Neural cell (in vitro differentiated cells): ENCODE measurements around the gene KCTD3. TPM values are rescaled to one million over a fixed set of nuclear protein-coding genes. Genes with fewer than 3 reads are reported as not detected.

Experiments
- H2AFZ ChIP-seq: fragments of 200-600, 300-800 bp; sonication (generic), shearing (Covaris generic); 2 replicates; pipeline ENCODE4 v1.6.0; 2014; ENCODE audit warnings: low read depth, mild to moderate bottlenecking, antibody characterized with exemption, low read length, moderate library complexity
- H3F3A ChIP-seq: fragments of 200-600 bp; shearing (Covaris generic); 2 replicates; pipeline ENCODE4 v1.6.1; 2016; ENCODE audit warnings: mild to moderate bottlenecking, moderate library complexity, mixed read lengths, antibody characterized with exemption, low read length; ENCODE audit not compliant: insufficient read depth, poor library complexity, severe bottlenecking
- H3K27ac ChIP-seq: fragments of 200-600, 300-800 bp; sonication (generic), shearing (Covaris generic); 2 replicates; pipeline ENCODE4 v1.5.1; 2014; ENCODE audit warnings: mild to moderate bottlenecking, low read length, moderate library complexity
- H3K27me3 ChIP-seq: fragments of 300-800, 200-600 bp; sonication (generic), shearing (Covaris generic); 2 replicates; pipeline ENCODE4 v1.6.0; 2014; ENCODE audit warnings: mild to moderate bottlenecking, low read depth, low read length, moderate library complexity; ENCODE audit not compliant: insufficient read depth
- H3K36me3 ChIP-seq: fragments of 300-800, 200-600 bp; sonication (generic), shearing (Covaris generic); 2 replicates; pipeline ENCODE4 v1.5.1; 2014; ENCODE audit warnings: mild to moderate bottlenecking, antibody characterized with exemption, low read length, moderate library complexity; ENCODE audit not compliant: insufficient read depth
- H3K4me2 ChIP-seq: fragments of 300-800, 200-600 bp; sonication (generic), shearing (Covaris generic); 2 replicates; pipeline ENCODE4 v1.6.0; 2014; ENCODE audit warnings: mild to moderate bottlenecking, low read length
- H3K4me3 ChIP-seq: fragments of 300-800, 200-600 bp; sonication (generic), shearing (Covaris generic); 2 replicates; pipeline ENCODE4 v1.5.1; 2014; ENCODE audit warnings: mild to moderate bottlenecking, low read length, moderate library complexity
- H3K79me2 ChIP-seq: fragments of 200-600 bp; shearing (Covaris generic); replicated peaks from 2 replicates; pipeline ENCODE4 v1.6.0; 2014; ENCODE audit warnings: mild to moderate bottlenecking, low read length, moderate library complexity; ENCODE audit not compliant: insufficient read depth
- H3K9ac ChIP-seq: fragments of 300-800, 200-600 bp; sonication (generic), shearing (Covaris generic); 2 replicates; pipeline ENCODE4 v1.6.1; 2016; ENCODE audit warnings: mild to moderate bottlenecking, low read length, mixed read lengths
- H3K9me2 ChIP-seq: fragments of 200-600 bp; shearing (Covaris generic); 2 replicates; pipeline ENCODE4 v1.6.1; 2016; ENCODE audit warnings: mild to moderate bottlenecking, low read length, mixed read lengths; ENCODE audit not compliant: insufficient read depth
- H3K9me3 ChIP-seq: fragments of 200-600, 300-800 bp; sonication (generic), shearing (Covaris generic); 2 replicates; pipeline ENCODE4 v1.6.1; 2016; ENCODE audit warnings: mild to moderate bottlenecking, mixed run types, low read length, moderate library complexity, mixed read lengths
- H4K20me1 ChIP-seq: fragments of 200-600 bp; shearing (Covaris generic); 2 replicates; pipeline ENCODE4 v1.6.1; 2016; ENCODE audit warnings: mild to moderate bottlenecking, mixed run types; ENCODE audit not compliant: insufficient read depth
- CTCF ChIP-seq: fragments of 450-650 bp; IDR thresholded peaks from 2 replicates; pipeline ENCODE4 v1.5.1; 2014; ENCODE audit warnings: antibody characterized with exemption, mild to moderate bottlenecking, moderate library complexity; ENCODE audit not compliant: poor library complexity, severe bottlenecking
- EP300 ChIP-seq: fragments of 450-650 bp; conservative IDR thresholded peaks from 2 replicates; pipeline ENCODE4 v1.6.1; 2014; ENCODE audit warnings: antibody characterized with exemption, mild to moderate bottlenecking, moderate library complexity; ENCODE audit not compliant: poor library complexity, severe bottlenecking
- EZH2 ChIP-seq: fragments of 200-600, 300-800 bp; shearing (Covaris generic), sonication (generic); IDR thresholded peaks from 2 replicates; pipeline ENCODE4 v1.6.1; 2014; ENCODE audit warnings: antibody characterized with exemption, low read length, borderline replicate concordance, mild to moderate bottlenecking; ENCODE audit not compliant: insufficient read depth, poor library complexity, severe bottlenecking
- MXI1 ChIP-seq: fragments of 450-650 bp; conservative IDR thresholded peaks from 2 replicates; pipeline ENCODE4 v1.6.1; 2014; ENCODE audit warnings: antibody characterized with exemption, mild to moderate bottlenecking; ENCODE audit not compliant: poor library complexity, severe bottlenecking
- POLR2AphosphoS5 ChIP-seq: IDR thresholded peaks from 2 replicates; pipeline ENCODE4 v1.6.1; 2012
- RAD21 ChIP-seq: fragments of 450-650 bp; conservative IDR thresholded peaks from 2 replicates; pipeline ENCODE4 v1.6.1; 2014; ENCODE audit warnings: antibody characterized with exemption, mild to moderate bottlenecking, moderate library complexity
- REST ChIP-seq: IDR thresholded peaks from 2 replicates; pipeline ENCODE4 v1.6.1; 2012; ENCODE audit warnings: borderline replicate concordance
- SMC3 ChIP-seq: fragments of 450-650 bp; conservative IDR thresholded peaks from 2 replicates; pipeline ENCODE4 v1.6.1; 2014; ENCODE audit warnings: antibody characterized with exemption, mild to moderate bottlenecking, moderate library complexity; ENCODE audit not compliant: poor library complexity
- TAF1 ChIP-seq: IDR thresholded peaks from 2 replicates; pipeline ENCODE4 v1.6.1; 2012; ENCODE audit warnings: low read depth
- polyA minus RNA-seq: library from RNA; depleted of rRNA, polyadenylated mRNA; stranded (reverse); fragments of >200 nt; gene quantifications from 2 replicates; pipeline ENCODE4 v1.2.3, GENCODE V29; 2014
- polyA plus RNA-seq: library from polyadenylated mRNA; depleted of rRNA; stranded (reverse); fragments of >200 nt; gene quantifications from 2 replicates; pipeline ENCODE4 v1.2.3, GENCODE V29; 2014

Gene KCTD3
- polyA plus RNA-seq = 80.6 and 82.9 TPM in 2 replicates
- polyA minus RNA-seq = 66.5 and 74.4 TPM in 2 replicates

GRCh38 chr1:215566556-215567490 is at the start of gene KCTD3:
Gene KCTD3, plus strand, starts transcription at chr1:215567304. Its CDS starts 382 bp downstream, at chr1:215567686.
- Histone ChIP-seq H3K27ac (peak within 1 kb of the TSS; percentile 71), H4K20me1 (no peaks in the 10 kb centered on the region), H3K9ac (peak within 1 kb of the TSS; percentile 92), H3F3A (no peaks in the 10 kb centered on the region), H3K9me3 (no peaks in the 10 kb centered on the region), H3K4me2 (peak within 1 kb of the TSS; percentile 85), H2AFZ (peak within 1 kb of the TSS; percentile 67), H3K36me3 (no peaks in the 10 kb centered on the region), H3K79me2 (peaks cover 33% of the 10 kb centered on the region), H3K27me3 (no peaks in the 10 kb centered on the region), H3K4me3 (peak within 1 kb of the TSS; percentile 87), H3K9me2 (no peaks in the 10 kb centered on the region)
- TF ChIP-seq RAD21 (no peak), POLR2AphosphoS5 (peak; percentile 54), MXI1 (peak; percentile 29), TAF1 (no peak), EP300 (no peak), REST (peak; percentile 46), SMC3 (no peak), EZH2 (no peak), CTCF (no peak)

- Histone ChIP-seq H3K9ac (no peak overlapping the region), H4K20me1 (no peaks in the 10 kb centered on the region), H3K27me3 (no peaks in the 10 kb centered on the region), H3K4me2 (no peak overlapping the region), H3F3A (no peaks in the 10 kb centered on the region), H3K9me2 (no peaks in the 10 kb centered on the region), H3K27ac (no peak overlapping the region), H3K4me3 (no peak overlapping the region), H3K79me2 (no peaks in the 10 kb centered on the region), H3K9me3 (peaks cover 2% of the 10 kb centered on the region), H3K36me3 (no peaks in the 10 kb centered on the region), H2AFZ (no peak overlapping the region)
- no peak for TF ChIP-seq REST
- no peak for TF ChIP-seq TAF1
- no peak for TF ChIP-seq POLR2AphosphoS5
- peak; percentile 64 for TF ChIP-seq CTCF
- TF ChIP-seq EZH2 = no peak
- peak; percentile 74 for TF ChIP-seq SMC3
- TF ChIP-seq RAD21 = peak; percentile 74
Measured at GRCh38 chr1:215517441-215517891, 49.6 kb upstream of the KCTD3 start.
